ENCODE data around the gene GAGE2A.
"Not testable (repeated sequence)": the region's sequence is repeated elsewhere in the genome, so short reads cannot be mapped to it uniquely, and the experiment has no call there.

- not testable (repeated sequence) for TF ChIP-seq POLR2A (IDR thresholded peaks at IDR 0.05; ENCODE audit: low read length); GATA1 (IDR thresholded peaks at IDR 0.05; ENCODE audit: low read depth, low read length)
These were observed 28.8 kb upstream of the GAGE2A start, which contains the start of gene GAGE12F for GRCh38 chrX:49560542-49560941.

Measured in erythroblast (primary cell).